CD14-positive monocyte (primary cell): ENCODE results near the gene OR2G3. TPM values are rescaled to one million over a fixed set of nuclear protein-coding genes. Genes with fewer than 3 reads are reported as not detected.

Source experiments
- DNase-seq, 3 donors: peaks; one replicate each; pipeline ENCODE4 v3.0.0-alpha.2; 2011 to 2022
- H2AFZ ChIP-seq: 2 replicates; pipeline ENCODE4 v1.6.0; 2012; ENCODE audit warnings: mild to moderate bottlenecking, low read depth, low read length, inconsistent platforms; ENCODE audit not compliant: insufficient read depth, poor library complexity, severe bottlenecking
- H3K27ac ChIP-seq, 2 donors: 1 replicate in 1 of 2; 2 replicates in 1 of 2; pipeline ENCODE4 v1.5.1; 2012 to 2013; ENCODE audit warnings: low read length in 2 of 2, control low read depth in 1 of 2, inconsistent platforms in 1 of 2, low read depth in 1 of 2, mild to moderate bottlenecking in 1 of 2
- H3K27me3 ChIP-seq, 2 donors: one replicate each; pipeline versions ENCODE4 v1.6.0 to v1.6.1; 2011 to 2013; ENCODE audit warnings: low read length in 2 of 2; ENCODE audit not compliant: control insufficient read depth in 2 of 2, insufficient read depth in 2 of 2
- H3K36me3 ChIP-seq, 2 donors: replicated peaks in 1 of 2; 1 replicate in 1 of 2; 2 replicates in 1 of 2; pipeline versions ENCODE4 v1.5.1 to v1.6.1; 2012 to 2013; ENCODE audit warnings: low read length in 2 of 2, control low read depth in 1 of 2, inconsistent platforms in 1 of 2, mild to moderate bottlenecking in 1 of 2; ENCODE audit not compliant: insufficient read depth in 2 of 2, control insufficient read depth in 1 of 2
- H3K4me1 ChIP-seq, 2 donors: 1 replicate in 1 of 2; 2 replicates in 1 of 2; pipeline versions ENCODE4 v1.5.1 to v1.6.1; 2012 to 2013; ENCODE audit warnings: low read length in 2 of 2, control low read depth in 1 of 2, inconsistent platforms in 1 of 2, mild to moderate bottlenecking in 1 of 2, moderate library complexity in 1 of 2; ENCODE audit not compliant: insufficient read depth in 2 of 2, control insufficient read depth in 1 of 2
- H3K4me2 ChIP-seq: replicated peaks from 2 replicates; pipeline ENCODE3; 2012; ENCODE audit warnings: low read length, moderate library complexity, mild to moderate bottlenecking; ENCODE audit not compliant: poor library complexity, severe bottlenecking; ENCODE audit errors: extremely low read depth
- H3K4me3 ChIP-seq, 3 experiments: fragments of 200-600 bp in 1 of 3; sonication (generic) in 1 of 3; replicated peaks in 1 of 3; 1 replicate in 2 of 3; 2 replicates in 1 of 3; pipeline ENCODE4 v1.5.1; 2011 to 2013; ENCODE audit warnings: low read length in 3 of 3, mild to moderate bottlenecking in 3 of 3, control low read depth in 2 of 3, low read depth in 2 of 3, inconsistent platforms in 1 of 3, moderate library complexity in 1 of 3
- H3K79me2 ChIP-seq: 2 replicates; pipeline ENCODE4 v1.6.0; 2012; ENCODE audit warnings: mild to moderate bottlenecking, control low read depth, inconsistent platforms, low read length, moderate library complexity; ENCODE audit not compliant: insufficient read depth
- H3K9ac ChIP-seq: 2 replicates; pipeline ENCODE4 v1.6.0; 2017; ENCODE audit warnings: low read length, mild to moderate bottlenecking; ENCODE audit not compliant: insufficient read depth, poor library complexity, severe bottlenecking
- H3K9me3 ChIP-seq, 2 donors: replicated peaks in 1 of 2; 1 replicate in 1 of 2; 2 replicates in 1 of 2; pipeline versions ENCODE4 v1.5.1 to v1.6.1; 2012 to 2013; ENCODE audit warnings: low read length in 2 of 2, control low read depth in 1 of 2; ENCODE audit not compliant: control insufficient read depth in 1 of 2, insufficient read depth in 1 of 2
- H4K20me1 ChIP-seq: 2 replicates; pipeline ENCODE4 v1.6.0; 2012; ENCODE audit warnings: mild to moderate bottlenecking, low read length, control low read depth, moderate library complexity; ENCODE audit not compliant: insufficient read depth
- H3K27ac Mint-ChIP-seq, 7 donors: one replicate each; pipeline ENCODE4 v1.8.0; 2020; ENCODE audit warnings: mild to moderate bottlenecking in 7 of 7, mixed read lengths in 7 of 7, moderate library complexity in 6 of 7, inconsistent platforms in 2 of 7
- H3K27me3 Mint-ChIP-seq, 3 donors: one replicate each; pipeline ENCODE4 v1.8.0; 2021 to 2022; ENCODE audit warnings: low read depth in 3 of 3, mild to moderate bottlenecking in 3 of 3, mixed read lengths in 3 of 3, moderate library complexity in 3 of 3, inconsistent platforms in 1 of 3
- H3K36me3 Mint-ChIP-seq, 2 donors: one replicate each; pipeline ENCODE4 v1.8.0; 2020; ENCODE audit warnings: mixed read lengths in 2 of 2, inconsistent platforms in 1 of 2, mild to moderate bottlenecking in 1 of 2
- H3K4me1 Mint-ChIP-seq: one replicate; pipeline ENCODE4 v1.8.0; 2020; ENCODE audit warnings: mild to moderate bottlenecking, mixed read lengths
- H3K4me3 Mint-ChIP-seq, 2 donors: one replicate each; pipeline ENCODE4 v1.8.0; 2020; ENCODE audit warnings: mild to moderate bottlenecking in 2 of 2, mixed read lengths in 2 of 2, moderate library complexity in 1 of 2
- H3K9me3 Mint-ChIP-seq, 7 donors: one replicate each; pipeline ENCODE4 v1.8.0; 2020 to 2022; ENCODE audit warnings: mixed read lengths in 7 of 7, mild to moderate bottlenecking in 6 of 7, moderate library complexity in 6 of 7, inconsistent platforms in 2 of 7
- CTCF ChIP-seq: fragments of 200-600 bp; IDR thresholded peaks from one replicate; pipeline ENCODE4 v1.8.0; 2022; ENCODE audit warnings: antibody characterized with exemption, mild to moderate bottlenecking
- WGBS: methylation state at CpG from one replicate; pipeline ENCODE4 v1.1.5; 2013; ENCODE audit warnings: missing lambda C conversion rate; ENCODE audit not compliant: insufficient coverage; 5-methylcytosine and 5-hydroxymethylcytosine counted together
- intact Hi-C, 2 donors: fragments of 100-400 bp; cut with micrococcal nuclease; formaldehyde crosslinking; loops; one replicate each; pipeline versions ENCODE4 v1.15.0 to v1.15.1; 2023
- polyA plus RNA-seq, 3 donors: library from polyadenylated mRNA; depleted of rRNA in 1 of 3; unstranded in 2 of 3; stranded (reverse) in 1 of 3; fragments of 300-500 nt in 2 of 3; fragments of >200 nt in 1 of 3; fragmentation: Illumina TruSeq in 2 of 3; gene quantifications; 1 replicate in 2 of 3; 2 replicates in 1 of 3; pipeline ENCODE4 v1.2.3, GENCODE V29; 2012 to 2021
- small RNA-seq: library from RNA; depleted of rRNA; stranded (forward); fragments of <200 nt; gene quantifications from one replicate; pipeline ENCODE3, GENCODE V24; 2012; ENCODE audit warnings: low read depth; ENCODE audit not compliant: insufficient read length

Gene OR2G3
- polyA plus RNA-seq, 3 donors: not detected

- Histone ChIP-seq H3K9me3 (no peaks in the 10 kb centered on the region), H3K79me2 (no peaks in the 10 kb centered on the region), H3K9ac (no peak overlapping the region), H4K20me1 (no peaks in the 10 kb centered on the region), H3K27me3 (no peaks in the 10 kb centered on the region), H3K4me2 (no peak overlapping the region), H3K4me3 (no peak overlapping the region), H2AFZ (no peak overlapping the region), H3K27ac (no peak overlapping the region), H3K4me1 (no peaks in the 10 kb centered on the region), H3K36me3 (no peaks in the 10 kb centered on the region)
- no peak for TF ChIP-seq CTCF
- peaks cover 0 to 2% (median 0%) of the 10 kb centered on the region in 3 donors for H3K27me3 Mint-ChIP-seq
- intact Hi-C loops: no loop called here
- H3K9me3 Mint-ChIP-seq: peaks cover 0 to 1% (median 0%) of the 10 kb centered on the region in 7 donors
- H3K27ac Mint-ChIP-seq: no peak overlapping the region
- peaks cover 7% of the 10 kb centered on the region for H3K4me1 Mint-ChIP-seq
- no peaks in the 10 kb centered on the region for H3K36me3 Mint-ChIP-seq
- 100% methylated on average over 1 of the region's 1 CpG for WGBS
- DNase-seq: no peak
- no peak overlapping the region for H3K4me3 Mint-ChIP-seq
Observed at GRCh38 chr1:247653040-247653439, 47.7 kb downstream of the OR2G3 start.

Small RNA genes within 50 kb of the gene (small RNA-seq; reads per million reads assigned to genes)
- not detected for gene RF00026

Other genes with a start within 250 kb of the OR2G3 start
- gene NLRP3, start 189.4 kb upstream of the OR2G3 start, polyA plus RNA-seq: 100 to 1,000 TPM in 1 of 3 donors, 10 to 100 TPM in 2; 56.2 to 400 (median 61.9) TPM
- under 1 TPM; 0.01 to 0.21 (median 0.09) TPM for gene OR2B11, start 147.5 kb upstream of the OR2G3 start, polyA plus RNA-seq
- gene OR2C3, start 69.1 kb upstream of the OR2G3 start, polyA plus RNA-seq: under 1 TPM in 1 of 3 donors, not detected in 2; 0.01 TPM
- under 1 TPM in 1 of 3 donors, not detected in 2; 0.16 TPM for gene GCSAML, start 56.5 kb upstream of the OR2G3 start, polyA plus RNA-seq
- not detected for gene OR2G2, start 17.2 kb upstream of the OR2G3 start, polyA plus RNA-seq
- not detected for gene OR13G1, start 74.2 kb downstream of the OR2G3 start, polyA plus RNA-seq
- not detected for gene OR6F1, start 111.1 kb downstream of the OR2G3 start, polyA plus RNA-seq
- not detected for gene OR14K1, start 133.0 kb downstream of the OR2G3 start, polyA plus RNA-seq
- not detected for gene OR14A2, start 142.6 kb downstream of the OR2G3 start, polyA plus RNA-seq
- not detected for gene OR1C1, start 155.0 kb downstream of the OR2G3 start, polyA plus RNA-seq
- not detected for gene OR14A16, start 218.5 kb downstream of the OR2G3 start, polyA plus RNA-seq
- gene OR11L1, start 236.3 kb downstream of the OR2G3 start, polyA plus RNA-seq: not detected